ENCODE results near the gene GUCD1. TPM values are rescaled to one million over a fixed set of nuclear protein-coding genes. Genes with fewer than 3 reads are reported as not detected.

The GUCD1 gene
- total RNA-seq, 1 donor from 2014 or later, result 291 TPM

- no peak for ATAC-seq (ENCODE audit: poor library complexity)
- DNase-seq, result no peak
- intact Hi-C loops (cut with DNase I), result no loop called here
Observed at GRCh38 chr22:24498824-24499223, 56.1 kb downstream of the GUCD1 start.

DNA sequence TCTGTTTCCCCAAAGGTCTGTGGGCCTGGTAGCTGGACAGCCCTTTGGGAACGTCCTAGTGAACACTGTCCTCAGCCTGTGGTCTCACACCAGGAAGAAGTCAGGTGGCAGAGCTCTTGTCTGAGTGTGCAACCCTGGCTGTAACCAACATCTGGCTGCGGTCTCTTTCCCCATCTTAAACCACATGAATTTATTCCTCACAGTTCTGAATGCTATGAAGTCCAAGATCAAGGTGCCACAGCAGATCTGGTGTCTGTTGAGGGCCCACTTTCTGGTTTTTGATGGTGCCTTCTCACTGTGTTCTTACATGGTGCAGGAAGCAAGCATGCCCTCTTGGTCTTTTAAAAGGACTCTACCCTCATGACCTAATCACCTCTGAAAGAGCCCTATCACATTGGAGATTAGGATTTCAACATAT is 57.1 kb downstream of the GUCD1 start:
- intact Hi-C loops (cut with DNase I), result no loop called here
- DNase-seq (no peak), ATAC-seq (ENCODE audit: poor library complexity) (no peak)

GRCh38 chr22:24496661-24497060 is 58.3 kb downstream of the GUCD1 start:
- ATAC-seq (ENCODE audit: poor library complexity), result no peak
- no peak for DNase-seq
- intact Hi-C loops (cut with DNase I), result no loop called here

GRCh38 chr22:24496234-24496633 is 58.7 kb downstream of the GUCD1 start:
- DNase-seq (no peak), ATAC-seq (ENCODE audit: poor library complexity) (no peak)
- intact Hi-C loops (cut with DNase I), result no loop called here

DNA sequence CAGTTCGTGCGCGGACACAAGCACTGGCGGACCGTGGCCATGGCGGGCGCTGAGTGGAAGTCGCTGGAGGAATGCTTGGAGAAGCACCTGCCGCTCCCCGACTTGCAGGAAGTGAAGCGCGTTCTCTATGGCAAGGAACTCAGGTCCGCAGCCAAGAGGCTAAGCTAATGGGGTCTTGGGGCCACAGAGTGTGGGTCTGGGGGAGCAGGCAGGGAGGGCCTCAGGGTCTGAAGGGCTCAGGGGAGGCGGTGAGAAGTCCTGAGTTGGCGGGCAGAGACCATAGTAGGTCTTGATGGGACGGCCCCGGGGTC is 59.6 kb downstream of the GUCD1 start:
- ATAC-seq (ENCODE audit: poor library complexity), result no peak
- intact Hi-C loops (cut with DNase I), result no loop called here
- DNase-seq, result no peak

GRCh38 chr22:24494528-24495364 is 60.2 kb downstream of the GUCD1 start, which contains the start of gene UPB1:
Gene UPB1 (plus strand): TSS chr22:24495332. CDS start chr22:24495404, 72 bp downstream.
- no peak for DNase-seq
- intact Hi-C loops (cut with DNase I), result no loop called here
- peak; percentile 54 for ATAC-seq (ENCODE audit: poor library complexity)

GRCh38 chr22:24494167-24494527 is 60.8 kb downstream of the GUCD1 start:
- DNase-seq (no peak), ATAC-seq (ENCODE audit: poor library complexity) (peak; percentile 42)
- intact Hi-C loops (cut with DNase I), result no loop called here

DNA sequence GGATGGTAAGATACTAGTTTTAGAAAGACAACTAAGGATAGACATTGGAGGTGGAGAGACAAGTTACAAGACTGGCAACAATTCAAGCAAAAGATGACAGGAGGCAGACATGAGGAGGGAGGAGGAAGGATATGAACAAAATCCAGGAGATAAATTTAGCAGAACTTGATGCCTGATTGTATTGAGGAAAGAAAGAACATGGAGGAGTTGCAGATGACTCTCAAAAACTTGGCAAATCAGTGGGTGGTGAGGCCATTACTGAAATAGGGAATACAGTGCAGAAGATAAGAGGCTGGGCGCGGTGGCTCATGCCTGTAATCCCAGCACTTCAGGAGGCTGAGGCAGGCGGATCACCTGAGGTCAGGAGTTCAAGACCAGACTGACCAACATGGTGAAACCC is 62.5 kb downstream of the GUCD1 start:
- intact Hi-C loops (cut with DNase I), result no loop called here
- DNase-seq (no peak), ATAC-seq (ENCODE audit: poor library complexity) (no peak)

Other genes with a start within 250 kb of the GUCD1 start
- gene ADORA2A, start 127.5 kb downstream of the GUCD1 start, total RNA-seq, result 4.1 TPM
- gene UPB1, start 59.8 kb downstream of the GUCD1 start, total RNA-seq, result 1.7 TPM
- 63.1 TPM for gene SNRPD3, start 861 bp upstream of the GUCD1 start, total RNA-seq
- 5.0 TPM for gene LRRC75B, start 37.9 kb upstream of the GUCD1 start, total RNA-seq
- gene GGT1, start 48.1 kb upstream of the GUCD1 start, total RNA-seq, result 1.5 TPM
- not detected for gene PIWIL3, start 219.6 kb upstream of the GUCD1 start, total RNA-seq

All from Right ventricle myocardium superior (tissue), 1 donor.